GM23248 (cell line): ENCODE results near the gene SARM1. TPM values are rescaled to one million over a fixed set of nuclear protein-coding genes. Genes with fewer than 3 reads are reported as not detected.

ENCODE experiments used
- DNase-seq: peaks from one replicate; pipeline ENCODE4 v3.0.0-alpha.2; 2015
- H2AFZ ChIP-seq: fragments of 200-600 bp; sonication (generic); 2 replicates; pipeline ENCODE4 v1.6.1; 2016; ENCODE audit warnings: antibody characterized with exemption
- H3F3A ChIP-seq: fragments of 200-600 bp; sonication (generic); 2 replicates; pipeline ENCODE4 v1.6.1; 2016; ENCODE audit warnings: mild to moderate bottlenecking, antibody characterized with exemption, mixed run types; ENCODE audit not compliant: insufficient read depth
- H3K27ac ChIP-seq: fragments of 200-600 bp; sonication (generic); 2 replicates; pipeline ENCODE4 v1.5.1; 2016; ENCODE audit warnings: mild to moderate bottlenecking
- H3K27me3 ChIP-seq: fragments of 200-600 bp; sonication (generic); replicated peaks from 2 replicates; pipeline ENCODE4 v1.6.1; 2016; ENCODE audit warnings: mild to moderate bottlenecking; ENCODE audit not compliant: insufficient read depth
- H3K36me3 ChIP-seq: fragments of 200-600 bp; sonication (generic); 2 replicates; pipeline ENCODE4 v1.6.1; 2016; ENCODE audit warnings: low read depth, mild to moderate bottlenecking
- H3K4me1 ChIP-seq: fragments of 200-600 bp; sonication (generic); 2 replicates; pipeline ENCODE4 v1.6.1; 2016; ENCODE audit warnings: mild to moderate bottlenecking; ENCODE audit not compliant: insufficient read depth
- H3K4me2 ChIP-seq: fragments of 200-600 bp; sonication (generic); one replicate; pipeline ENCODE4 v1.6.1; 2016; ENCODE audit warnings: mild to moderate bottlenecking; ENCODE audit not compliant: unreplicated experiment
- H3K4me3 ChIP-seq: fragments of 200-600 bp; sonication (generic); 2 replicates; pipeline ENCODE4 v1.5.1; 2016; ENCODE audit warnings: mild to moderate bottlenecking
- H3K79me2 ChIP-seq: fragments of 200-600 bp; sonication (generic); 2 replicates; pipeline ENCODE4 v1.6.1; 2016; ENCODE audit warnings: mild to moderate bottlenecking; ENCODE audit not compliant: insufficient read depth
- H3K9ac ChIP-seq: fragments of 200-600 bp; sonication (generic); 2 replicates; pipeline ENCODE4 v1.6.1; 2016; ENCODE audit warnings: mild to moderate bottlenecking
- H3K9me2 ChIP-seq: fragments of 200-600 bp; sonication (generic); 2 replicates; pipeline ENCODE4 v1.6.1; 2016; ENCODE audit warnings: mixed run types, mild to moderate bottlenecking, moderate library complexity; ENCODE audit not compliant: insufficient read depth
- H3K9me3 ChIP-seq: fragments of 200-600 bp; sonication (generic); one replicate; pipeline ENCODE4 v1.6.1; 2017; ENCODE audit warnings: low read depth
- H4K20me1 ChIP-seq: fragments of 200-600 bp; sonication (generic); 2 replicates; pipeline ENCODE4 v1.6.0; 2016; ENCODE audit not compliant: insufficient read depth
- EZH2 ChIP-seq: fragments of 200-600 bp; sonication (generic); IDR thresholded peaks from 2 replicates; pipeline ENCODE4 v1.6.1; 2018; ENCODE audit warnings: antibody characterized with exemption, mild to moderate bottlenecking; ENCODE audit not compliant: insufficient read depth, poor library complexity, severe bottlenecking
- EZH2phosphoT487 ChIP-seq: fragments of 200-600 bp; sonication (generic); IDR thresholded peaks from 2 replicates; pipeline ENCODE4 v1.6.1; 2018; ENCODE audit warnings: antibody characterized with exemption, moderate library complexity, mild to moderate bottlenecking, low read depth; ENCODE audit not compliant: insufficient read depth
- WGBS, 2 experiments: methylation state at CpG; one replicate each; pipeline ENCODE4 v1.1.6; 2015 to 2017; ENCODE audit warnings: low lambda C conversion rate in 2 of 2, low coverage in 1 of 2; ENCODE audit errors: missing lambda C conversion rate in 2 of 2; 5-methylcytosine and 5-hydroxymethylcytosine counted together
- in situ Hi-C: fragments of 300-500 bp; cut with MboI; formaldehyde crosslinking; loops from 2 replicates; pipeline ENCODE4 v1.15.0; 2020
- polyA plus RNA-seq: library from polyadenylated mRNA; unstranded; fragments of >200 nt; fragmentation: Nextera tagmentation; extraction: Ambion mirVana; gene quantifications from 2 replicates; pipeline ENCODE4 v1.2.1, GENCODE V29; 2016
- total RNA-seq: library from RNA; depleted of rRNA; stranded (reverse); fragments of >200 nt; shearing (Covaris generic); gene quantifications from 2 replicates; pipeline ENCODE4 v1.2.3, GENCODE V29; 2014

SARM1 gene
- total and polyA plus RNA-seq, 2 experiments from 2014 or later = 5.8 to 24.2 TPM

GRCh38 chr17:28407130-28407973 is 35.9 kb downstream of the SARM1 start:
- in situ Hi-C loops = no loop called here
- H3K36me3 ChIP-seq = no peaks in the 10 kb centered on the region
- no peak overlapping the region for H2AFZ ChIP-seq
- no peak overlapping the region for H3K4me2 ChIP-seq
- WGBS, 2 experiments = 77 to 89% methylated on average over 5 of the region's 5 CpGs
- DNase-seq = no peak
- H3K27me3 ChIP-seq = 0 out of 2 replicates have a peak, but pooled peaks cover 14% of the 10 kb centered on the region
- no peaks in the 10 kb centered on the region for H3F3A ChIP-seq
- no peak for TF ChIP-seq EZH2
- TF ChIP-seq EZH2phosphoT487 = no peak
- H3K79me2 ChIP-seq = no peaks in the 10 kb centered on the region
- no peaks in the 10 kb centered on the region for H3K4me1 ChIP-seq
- no peaks in the 10 kb centered on the region for H3K9me3 ChIP-seq
- H3K9me2 ChIP-seq = no peaks in the 10 kb centered on the region
- no peaks in the 10 kb centered on the region for H4K20me1 ChIP-seq
- no peak overlapping the region for H3K4me3 ChIP-seq
- H3K27ac ChIP-seq = no peak overlapping the region
- no peak overlapping the region for H3K9ac ChIP-seq

DNA sequence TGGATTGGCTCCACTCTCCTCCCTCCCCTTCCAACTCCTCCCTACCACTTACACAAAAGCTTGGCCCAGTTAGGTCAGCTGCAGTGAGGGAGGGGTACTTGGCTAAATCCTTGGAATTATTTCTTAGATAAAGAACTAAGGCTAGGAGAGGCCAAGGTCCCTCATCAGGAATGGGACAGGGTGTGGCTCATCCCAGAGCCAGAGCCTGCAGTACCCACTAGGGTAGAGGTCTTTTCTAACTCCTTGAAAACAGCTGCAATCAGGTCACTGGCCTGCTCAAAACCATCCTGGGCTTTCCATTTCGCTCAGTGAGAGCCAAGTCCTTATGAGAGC is 36.4 kb downstream of the SARM1 start:
- H3K27ac ChIP-seq = no peak overlapping the region
- no peak overlapping the region for H3K4me3 ChIP-seq
- H3K36me3 ChIP-seq = no peaks in the 10 kb centered on the region
- no peaks in the 10 kb centered on the region for H3F3A ChIP-seq
- no peak overlapping the region for H3K9ac ChIP-seq
- H4K20me1 ChIP-seq = no peaks in the 10 kb centered on the region
- no peak overlapping the region for H2AFZ ChIP-seq
- H3K9me2 ChIP-seq = no peaks in the 10 kb centered on the region
- H3K27me3 ChIP-seq = 0 out of 2 replicates have a peak, but pooled peaks cover 14% of the 10 kb centered on the region
- no peak for DNase-seq
- H3K79me2 ChIP-seq = no peaks in the 10 kb centered on the region
- TF ChIP-seq EZH2phosphoT487 = no peak
- TF ChIP-seq EZH2 = no peak
- no peak overlapping the region for H3K4me2 ChIP-seq
- in situ Hi-C loops = no loop called here
- no peaks in the 10 kb centered on the region for H3K4me1 ChIP-seq
- no peaks in the 10 kb centered on the region for H3K9me3 ChIP-seq
- 71 to 83% methylated on average over 1 of the region's 1 CpG for WGBS, 2 experiments

DNA sequence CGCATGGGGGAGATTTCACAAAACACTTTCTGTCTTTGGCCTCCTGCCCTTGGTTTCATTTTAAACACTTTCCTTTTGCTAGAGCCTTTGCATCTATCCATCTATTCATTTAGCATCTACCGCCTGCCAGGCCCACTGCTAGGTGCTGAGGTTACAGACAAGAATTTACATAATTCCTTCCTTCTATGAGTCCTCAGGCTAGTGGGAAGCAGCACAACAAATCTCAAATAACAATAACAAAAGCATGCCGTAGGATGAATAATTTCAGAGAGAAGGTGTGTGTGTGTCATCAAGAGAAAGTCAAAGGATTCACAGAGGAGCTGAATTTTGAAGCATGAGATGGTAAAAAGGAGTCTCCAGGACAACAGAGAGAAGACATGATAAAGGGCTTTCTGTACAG is 40.6 kb downstream of the SARM1 start:
- WGBS, 2 experiments = 42 to 49% methylated on average over 3 of the region's 3 CpGs
- no peak overlapping the region for H3K4me2 ChIP-seq
- peak; percentile 8 for DNase-seq
- no peak overlapping the region for H2AFZ ChIP-seq
- no peaks in the 10 kb centered on the region for H3F3A ChIP-seq
- in situ Hi-C loops = no loop called here
- peaks cover 23% of the 10 kb centered on the region for H3K27me3 ChIP-seq
- TF ChIP-seq EZH2 = no peak
- TF ChIP-seq EZH2phosphoT487 = no peak
- H3K9ac ChIP-seq = no peak overlapping the region
- no peaks in the 10 kb centered on the region for H3K36me3 ChIP-seq
- no peaks in the 10 kb centered on the region for H3K9me3 ChIP-seq
- H3K4me1 ChIP-seq = no peaks in the 10 kb centered on the region
- no peak overlapping the region for H3K4me3 ChIP-seq
- H3K27ac ChIP-seq = no peak overlapping the region
- H3K9me2 ChIP-seq = no peaks in the 10 kb centered on the region
- H4K20me1 ChIP-seq = no peaks in the 10 kb centered on the region
- H3K79me2 ChIP-seq = no peaks in the 10 kb centered on the region

GRCh38 chr17:28413804-28414203 is 42.3 kb downstream of the SARM1 start:
- no peaks in the 10 kb centered on the region for H3K79me2 ChIP-seq
- WGBS, 2 experiments = 53 to 54% methylated on average over 7 of the region's 7 CpGs
- in situ Hi-C loops = no loop called here

More at GRCh38 chr17:28413804-28414203, 42.3 kb downstream of the SARM1 start:
- DNase-seq = no peak
- H3K27me3 ChIP-seq = peaks cover 23% of the 10 kb centered on the region
- no peak overlapping the region for H3K27ac ChIP-seq
- no peaks in the 10 kb centered on the region for H3F3A ChIP-seq
- TF ChIP-seq EZH2phosphoT487 (no peak), EZH2 (no peak)
- H3K4me3 ChIP-seq = no peak overlapping the region
- no peaks in the 10 kb centered on the region for H3K9me2 ChIP-seq
- no peak overlapping the region for H3K9ac ChIP-seq
- H3K4me2 ChIP-seq = no peak overlapping the region
- no peaks in the 10 kb centered on the region for H3K9me3 ChIP-seq
- H2AFZ ChIP-seq = no peak overlapping the region
- H3K36me3 ChIP-seq = no peaks in the 10 kb centered on the region
- H3K4me1 ChIP-seq = no peaks in the 10 kb centered on the region
- H4K20me1 ChIP-seq = no peaks in the 10 kb centered on the region
